ENCODE data around the gene TECTB.

DNA sequence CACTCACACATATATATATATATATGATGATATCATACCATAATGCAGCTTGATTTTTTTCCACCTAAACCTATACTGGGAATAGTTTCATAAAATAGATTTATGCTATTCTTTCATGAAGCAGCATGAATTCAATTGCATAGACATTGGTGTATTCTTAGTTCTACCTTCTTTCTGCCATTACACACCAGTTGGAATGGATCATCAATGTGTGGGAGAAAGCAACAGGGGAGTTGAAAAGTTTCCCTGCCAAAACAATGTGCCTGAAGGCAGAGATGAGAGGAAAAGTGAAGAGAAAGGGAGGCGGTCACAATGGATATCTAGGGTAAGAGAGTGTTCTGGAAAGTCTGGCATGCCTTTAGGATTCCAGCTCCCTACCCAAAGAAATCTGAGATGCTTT, 65.6 kb downstream of the TECTB start:
- TF ChIP-seq, protein P1, sequence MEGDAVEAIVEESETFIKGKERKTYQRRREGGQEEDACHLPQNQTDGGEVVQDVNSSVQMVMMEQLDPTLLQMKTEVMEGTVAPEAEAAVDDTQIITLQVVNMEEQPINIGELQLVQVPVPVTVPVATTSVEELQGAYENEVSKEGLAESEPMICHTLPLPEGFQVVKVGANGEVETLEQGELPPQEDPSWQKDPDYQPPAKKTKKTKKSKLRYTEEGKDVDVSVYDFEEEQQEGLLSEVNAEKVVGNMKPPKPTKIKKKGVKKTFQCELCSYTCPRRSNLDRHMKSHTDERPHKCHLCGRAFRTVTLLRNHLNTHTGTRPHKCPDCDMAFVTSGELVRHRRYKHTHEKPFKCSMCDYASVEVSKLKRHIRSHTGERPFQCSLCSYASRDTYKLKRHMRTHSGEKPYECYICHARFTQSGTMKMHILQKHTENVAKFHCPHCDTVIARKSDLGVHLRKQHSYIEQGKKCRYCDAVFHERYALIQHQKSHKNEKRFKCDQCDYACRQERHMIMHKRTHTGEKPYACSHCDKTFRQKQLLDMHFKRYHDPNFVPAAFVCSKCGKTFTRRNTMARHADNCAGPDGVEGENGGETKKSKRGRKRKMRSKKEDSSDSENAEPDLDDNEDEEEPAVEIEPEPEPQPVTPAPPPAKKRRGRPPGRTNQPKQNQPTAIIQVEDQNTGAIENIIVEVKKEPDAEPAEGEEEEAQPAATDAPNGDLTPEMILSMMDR (IDR thresholded peaks at IDR 0.05) = no peak
- TF ChIP-seq POLR2A (IDR thresholded peaks at IDR 0.05) = no peak
